H1 (cell line): ENCODE data around the gene LRRC72. TPM values are rescaled to one million over a fixed set of nuclear protein-coding genes. Genes with fewer than 3 reads are reported as not detected.

ENCODE experiments used
- CTCF ChIA-PET: fragments of 300-600 bp; sonication (Branson Sonifier 250); formaldehyde crosslinking; loops from one replicate; lab custom pipeline; 2021; ENCODE audit not compliant: partially characterized antibody; lab: Charles Lee
- POLR2A ChIA-PET: fragments of 300-600 bp; sonication (Branson Sonifier 250); formaldehyde crosslinking; loops from one replicate; lab custom pipeline; 2021; ENCODE audit warnings: inconsistent platforms; ENCODE audit not compliant: partially characterized antibody; lab: Charles Lee
- DNase-seq, 2 experiments: peaks; one replicate each; pipeline versions ENCODE4 v3.0.0 to v3.0.0-alpha.2; 2010 to 2022; ENCODE audit warnings: low spot score in 2 of 2, low read depth in 1 of 2, mixed read lengths in 1 of 2
- FAIRE-seq: peaks from 2 replicates; lab custom pipeline; 2011; peaks lifted over from hg19 to GRCh38; lab: Jason Lieb, UNC
- H2AFZ ChIP-seq: 2 replicates; pipeline ENCODE4 v1.8.1; 2012; ENCODE audit warnings: low read length, inconsistent platforms
- H2AK5ac ChIP-seq: 2 replicates; pipeline ENCODE4 v1.6.1; 2013; ENCODE audit warnings: low read depth, low read length
- H2BK120ac ChIP-seq: replicated peaks from 2 replicates; pipeline ENCODE3; 2013; ENCODE audit warnings: low read depth, low read length, inconsistent platforms
- H2BK12ac ChIP-seq: 2 replicates; pipeline ENCODE4 v1.6.1; 2013; ENCODE audit warnings: low read depth, low read length
- H2BK15ac ChIP-seq: 2 replicates; pipeline ENCODE4 v1.6.1; 2013; ENCODE audit warnings: low read length
- H2BK20ac ChIP-seq: 2 replicates; pipeline ENCODE4 v1.6.1; 2013; ENCODE audit warnings: low read length
- H2BK5ac ChIP-seq: 2 replicates; pipeline ENCODE4 v1.6.1; 2013; ENCODE audit warnings: low read depth, low read length
- H3K14ac ChIP-seq: 2 replicates; pipeline ENCODE4 v1.6.1; 2013; ENCODE audit warnings: inconsistent platforms; ENCODE audit not compliant: insufficient read length
- H3K18ac ChIP-seq: 2 replicates; pipeline ENCODE4 v1.6.1; 2013; ENCODE audit warnings: low read length; ENCODE audit errors: extremely low read depth
- H3K23ac ChIP-seq: 2 replicates; pipeline ENCODE4 v1.6.1; 2013; ENCODE audit warnings: inconsistent platforms; ENCODE audit not compliant: insufficient read length
- H3K23me2 ChIP-seq: 2 replicates; pipeline ENCODE4 v1.6.1; 2013; ENCODE audit warnings: low read depth, low read length
- H3K27ac ChIP-seq: 2 replicates; pipeline ENCODE4 v1.6.1; 2011; ENCODE audit warnings: low read depth, low read length, inconsistent platforms
- H3K27me3 ChIP-seq, 4 experiments: replicated peaks in 1 of 4; 1 replicate in 1 of 4; 2 replicates in 3 of 4; pipeline versions ENCODE4 v1.6.1 to v1.8.1; 2011 to 2013; ENCODE audit warnings: low read length in 3 of 4, mild to moderate bottlenecking in 3 of 4, inconsistent platforms in 2 of 4, mixed read lengths in 2 of 4, moderate library complexity in 1 of 4; ENCODE audit not compliant: control insufficient read depth in 3 of 4, insufficient read depth in 3 of 4; ENCODE audit errors: extremely low read depth in 1 of 4
- H3K36me3 ChIP-seq, 4 experiments: 2 replicates each; pipeline versions ENCODE4 v1.6.1 to v1.8.1; 2011 to 2013; ENCODE audit warnings: mild to moderate bottlenecking in 4 of 4, low read length in 3 of 4, moderate library complexity in 2 of 4, control low read depth in 1 of 4, inconsistent platforms in 1 of 4; ENCODE audit not compliant: insufficient read depth in 4 of 4, control insufficient read depth in 2 of 4
- H3K4ac ChIP-seq: replicated peaks from 2 replicates; pipeline ENCODE3; 2013; ENCODE audit warnings: low read length, low read depth, mixed read lengths, inconsistent platforms; ENCODE audit not compliant: insufficient read length
- H3K4me1 ChIP-seq, 4 experiments: replicated peaks in 1 of 4; 1 replicate in 1 of 4; 2 replicates in 3 of 4; pipeline versions ENCODE4 v1.6.1 to v1.8.1; 2011 to 2013; ENCODE audit warnings: low read length in 3 of 4, inconsistent platforms in 2 of 4, mixed read lengths in 1 of 4; ENCODE audit not compliant: insufficient read depth in 4 of 4, control insufficient read depth in 3 of 4
- H3K4me2 ChIP-seq, 2 experiments: 2 replicates each; pipeline versions ENCODE4 v1.6.1 to v1.8.1; 2011 to 2013; ENCODE audit warnings: low read depth in 2 of 2, low read length in 2 of 2, control low read depth in 1 of 2, inconsistent platforms in 1 of 2, mild to moderate bottlenecking in 1 of 2; ENCODE audit not compliant: insufficient read depth in 1 of 2
- H3K4me3 ChIP-seq, 4 experiments: fragments of 200-600, 300-600 bp in 1 of 4; sonication (generic), shearing (Covaris generic), sonication (Bioruptor Twin) in 1 of 4; 2 replicates each; pipeline versions ENCODE4 v1.5.1 to v1.8.1; 2011 to 2016; ENCODE audit warnings: low read length in 4 of 4, low read depth in 3 of 4, control low read depth in 2 of 4, inconsistent platforms in 2 of 4, mild to moderate bottlenecking in 2 of 4, mixed read lengths in 1 of 4, moderate library complexity in 1 of 4; ENCODE audit not compliant: insufficient read depth in 2 of 4; ENCODE audit errors: extremely low read depth in 1 of 4
- H3K56ac ChIP-seq: replicated peaks from 2 replicates; pipeline ENCODE3; 2013; ENCODE audit warnings: low read depth, mild to moderate bottlenecking, mixed read lengths, low read length, inconsistent platforms; ENCODE audit not compliant: insufficient read length
- H3K79me1 ChIP-seq: 2 replicates; pipeline ENCODE4 v1.6.1; 2013; ENCODE audit warnings: low read depth, low read length, control low read depth
- H3K79me2 ChIP-seq, 2 experiments: 2 replicates each; pipeline versions ENCODE4 v1.6.1 to v1.8.1; 2012 to 2013; ENCODE audit warnings: low read length in 2 of 2, mild to moderate bottlenecking in 2 of 2, inconsistent platforms in 1 of 2; ENCODE audit not compliant: insufficient read depth in 2 of 2, control insufficient read depth in 1 of 2
- H3K9ac ChIP-seq, 4 experiments: replicated peaks in 1 of 4; 1 replicate in 1 of 4; 2 replicates in 3 of 4; pipeline versions ENCODE4 v1.6.1 to v1.8.1; 2011 to 2013; ENCODE audit warnings: low read depth in 3 of 4, low read length in 3 of 4, control low read depth in 2 of 4, mild to moderate bottlenecking in 2 of 4, moderate library complexity in 2 of 4, inconsistent platforms in 1 of 4; ENCODE audit errors: extremely low read depth in 1 of 4
- H3K9me3 ChIP-seq, 2 experiments: 2 replicates each; pipeline versions ENCODE4 v1.6.1 to v1.8.1; 2012 to 2013; ENCODE audit warnings: mild to moderate bottlenecking in 2 of 2, moderate library complexity in 2 of 2, control low read depth in 1 of 2, inconsistent platforms in 1 of 2, low read depth in 1 of 2, low read length in 1 of 2, mixed read lengths in 1 of 2; ENCODE audit not compliant: insufficient read depth in 2 of 2
- H4K20me1 ChIP-seq, 2 experiments: replicated peaks in 1 of 2; 2 replicates each; pipeline versions ENCODE3 to v1.8.1; 2011 to 2013; ENCODE audit warnings: inconsistent platforms in 2 of 2, low read length in 2 of 2, mild to moderate bottlenecking in 1 of 2; ENCODE audit not compliant: insufficient read depth in 2 of 2, control insufficient read depth in 1 of 2
- H4K5ac ChIP-seq: 2 replicates; pipeline ENCODE4 v1.6.1; 2013; ENCODE audit warnings: low read length, low read depth, mixed read lengths, inconsistent platforms; ENCODE audit not compliant: insufficient read length
- H4K8ac ChIP-seq: 2 replicates; pipeline ENCODE4 v1.8.0; 2013; ENCODE audit warnings: mild to moderate bottlenecking, moderate library complexity, low read length, inconsistent platforms; ENCODE audit not compliant: insufficient read depth; ENCODE audit errors: extremely low read depth
- H4K91ac ChIP-seq: replicated peaks from 2 replicates; pipeline ENCODE3; 2013; ENCODE audit warnings: low read length, mixed read lengths, inconsistent platforms; ENCODE audit not compliant: insufficient read length
- WGBS, 2 experiments: shearing (Covaris generic) in 1 of 2; methylation state at CpG; one replicate each; pipeline versions ENCODE4 v1.1.6 to v1.1.7; 2013 to 2015; ENCODE audit warnings: low lambda C conversion rate in 2 of 2, mixed read lengths in 2 of 2, inconsistent platforms in 1 of 2, low coverage in 1 of 2, missing lambda C conversion rate in 1 of 2; ENCODE audit not compliant: insufficient replicate concordance in 2 of 2, insufficient coverage in 1 of 2, insufficient read length in 1 of 2; ENCODE audit errors: extremely low coverage in 1 of 2, missing lambda C conversion rate in 1 of 2; 5-methylcytosine and 5-hydroxymethylcytosine counted together
- polyA plus RNA-seq, 7 experiments: library from polyadenylated mRNA; depleted of rRNA in 3 of 7; stranded (reverse) in 5 of 7; unstranded in 2 of 7; fragments of >200 nt in 5 of 7; fragments of 200-250 nt in 2 of 7; gene quantifications; 1 replicate in 5 of 7; 2 replicates in 1 of 7; 4 replicates in 1 of 7; pipeline versions ENCODE4 v1.2.1 to v1.2.3, GENCODE V29; 2011 to 2013; ENCODE audit warnings: missing spikeins in 2 of 7, mixed read lengths in 2 of 7
- total RNA-seq: library from RNA; stranded (reverse); fragmentation: NEBNext Ultra II Directional; extraction: Animal tissue kit (Norgen Biotek cat#: 25700); gene quantifications from 2 replicates; pipeline ENCODE4 v1.2.1, GENCODE V29; 2021

Gene LRRC72
- total and polyA plus RNA-seq, 2 of the 8 experiments (the other 6 are each of a cell fraction or from before 2014, with no cell fraction given): not detected

- Histone ChIP-seq H4K20me1 (no peaks in the 10 kb centered on the region), H3K9ac (no peak overlapping the region), H2AK5ac (no peak overlapping the region), H3K4me1 (no peaks in the 10 kb centered on the region), H3K14ac (no peak overlapping the region), H2BK20ac (no peak overlapping the region), H3K56ac (no peak overlapping the region), H3K4ac (no peak overlapping the region), H3K23ac (no peak overlapping the region), H3K27ac (no peak overlapping the region), H3K23me2 (0 out of 2 replicates have a peak, but pooled peaks cover 2% of the 10 kb centered on the region), H3K4me3 (no peak overlapping the region), H2BK5ac (no peak overlapping the region), H3K79me1 (no peaks in the 10 kb centered on the region), H3K9me3 (no peaks in the 10 kb centered on the region), H2AFZ (peak overlapping the region; percentile 79; the same call in 1 of the 2 replicates), H2BK120ac (no peak overlapping the region), H4K5ac (no peak overlapping the region), H3K27me3 (no peaks in the 10 kb centered on the region), H2BK15ac (no peak overlapping the region), H3K36me3 (no peaks in the 10 kb centered on the region), H3K18ac (no peak overlapping the region), H4K91ac (no peak overlapping the region), H2BK12ac (no peak overlapping the region), H4K8ac (no peak overlapping the region), H3K79me2 (no peaks in the 10 kb centered on the region), H3K4me2 (no peak overlapping the region)
- no peak for FAIRE-seq
- ChIA-PET POLR2A (no interaction called here), CTCF (interaction anchor here (0.8 to 1.3 kb wide), 2 partner anchors 17 to 484 kb away, joined by 3 read pairs; no protein-coding TSS in a partner anchor)
- DNase-seq: no peak
- 90% methylated on average over 8 of the region's 8 CpGs; no CpG with 5 or more reads in 1 of the 2 experiments for WGBS, 2 experiments
These were observed 52.6 kb downstream of the LRRC72 start for GRCh38 chr7:16579216-16579615.
